ENCODE data around the gene MYDGF. TPM values are rescaled to one million over a fixed set of nuclear protein-coding genes. Genes with fewer than 3 reads are reported as not detected.

The MYDGF gene
- total and polyA plus RNA-seq, 2 of the 13 experiments (the other 11 are each of a cell fraction or from before 2014, with no cell fraction given): 116 to 198 TPM

DNA sequence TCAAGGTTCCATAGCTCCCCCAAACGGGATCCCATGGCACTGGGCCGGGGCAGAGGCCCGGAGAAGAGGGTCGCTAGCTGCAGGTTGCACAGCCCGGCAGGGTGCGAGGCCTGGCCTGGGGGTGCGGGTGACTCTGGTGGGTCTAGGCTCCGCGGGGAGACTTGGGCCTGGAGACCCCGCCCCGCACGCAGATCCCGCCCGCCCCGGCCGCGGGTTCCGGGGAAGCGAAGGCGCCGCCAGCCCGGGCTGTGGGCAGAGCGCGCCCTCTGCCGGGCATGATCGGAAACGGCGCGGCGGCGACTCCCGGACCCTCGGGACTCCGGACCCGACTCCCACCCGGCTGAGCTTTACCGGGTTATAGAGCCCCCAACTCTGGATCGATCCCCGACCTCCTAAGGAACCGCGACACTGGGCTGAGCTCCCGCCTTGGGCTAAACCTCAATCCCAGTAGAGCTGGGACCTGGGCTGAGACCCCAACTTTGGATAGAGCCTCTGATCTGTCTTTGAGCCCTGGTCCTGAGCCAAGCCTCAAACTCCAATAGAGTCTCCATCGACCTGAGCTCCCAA lies 33.9 kb downstream of the MYDGF start (continued):
- TF ChIP-seq ZNF383 (CRISPR knock-in tag; IDR thresholded peaks at IDR 0.05; ENCODE audit: borderline replicate concordance): no peak
- TF ChIP-seq ZNF576 (CRISPR knock-in tag; IDR thresholded peaks at IDR 0.05): no peak
- TF ChIP-seq CREB1 (IDR thresholded peaks at IDR 0.05): no peak
- no peak for TF ChIP-seq CREB1 (CRISPR knock-in tag; IDR thresholded peaks at IDR 0.05)
- TF ChIP-seq SATB2 (CRISPR knock-in tag; IDR thresholded peaks at IDR 0.05): peak; percentile 47; the same call in 1 of the 2 replicates
- TF ChIP-seq, protein P1, sequence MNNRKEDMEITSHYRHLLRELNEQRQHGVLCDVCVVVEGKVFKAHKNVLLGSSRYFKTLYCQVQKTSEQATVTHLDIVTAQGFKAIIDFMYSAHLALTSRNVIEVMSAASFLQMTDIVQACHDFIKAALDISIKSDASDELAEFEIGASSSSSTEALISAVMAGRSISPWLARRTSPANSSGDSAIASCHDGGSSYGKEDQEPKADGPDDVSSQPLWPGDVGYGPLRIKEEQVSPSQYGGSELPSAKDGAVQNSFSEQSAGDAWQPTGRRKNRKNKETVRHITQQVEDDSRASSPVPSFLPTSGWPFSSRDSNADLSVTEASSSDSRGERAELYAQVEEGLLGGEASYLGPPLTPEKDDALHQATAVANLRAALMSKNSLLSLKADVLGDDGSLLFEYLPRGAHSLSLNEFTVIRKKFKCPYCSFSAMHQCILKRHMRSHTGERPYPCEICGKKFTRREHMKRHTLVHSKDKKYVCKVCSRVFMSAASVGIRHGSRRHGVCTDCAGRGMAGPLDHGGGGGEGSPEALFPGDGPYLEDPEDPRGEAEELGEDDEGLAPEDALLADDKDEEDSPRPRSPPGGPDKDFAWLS (CRISPR knock-in tag; IDR thresholded peaks at IDR 0.05; ENCODE audit: borderline replicate concordance): no peak
- TF ChIP-seq CENPX (CRISPR knock-in tag; IDR thresholded peaks at IDR 0.05): no peak
- no peak; the same call in 1 of the 2 replicates for TF ChIP-seq HNF4A (CRISPR knock-in tag; IDR thresholded peaks at IDR 0.05)
- TF ChIP-seq, protein P2, sequence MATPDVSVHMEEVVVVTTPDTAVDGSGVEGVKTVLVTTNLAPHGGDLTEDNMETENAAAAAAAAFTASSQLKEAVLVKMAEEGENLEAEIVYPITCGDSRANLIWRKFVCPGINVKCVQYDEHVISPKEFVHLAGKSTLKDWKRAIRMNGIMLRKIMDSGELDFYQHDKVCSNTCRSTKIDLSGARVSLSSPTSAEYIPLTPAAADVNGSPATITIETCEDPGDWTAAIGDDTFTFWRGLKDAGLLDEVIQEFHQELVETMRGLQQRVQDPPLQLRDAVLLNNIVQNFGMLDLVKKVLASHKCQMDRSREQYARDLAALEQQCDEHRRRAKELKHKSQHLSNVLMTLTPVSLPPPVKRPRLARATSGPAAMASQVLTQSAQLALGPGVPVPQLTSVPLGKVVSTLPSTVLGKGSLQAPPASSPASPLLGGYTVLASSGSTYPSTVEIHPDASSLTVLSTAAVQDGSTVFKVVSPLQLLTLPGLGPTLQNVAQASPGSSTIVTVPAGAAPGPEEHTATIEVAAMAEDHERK (CRISPR knock-in tag; IDR thresholded peaks at IDR 0.05; ENCODE audit: low read depth): no peak
- TF ChIP-seq TRAFD1 (CRISPR knock-in tag; IDR thresholded peaks at IDR 0.05; ENCODE audit: borderline replicate concordance): no peak
- TF ChIP-seq, protein P3, sequence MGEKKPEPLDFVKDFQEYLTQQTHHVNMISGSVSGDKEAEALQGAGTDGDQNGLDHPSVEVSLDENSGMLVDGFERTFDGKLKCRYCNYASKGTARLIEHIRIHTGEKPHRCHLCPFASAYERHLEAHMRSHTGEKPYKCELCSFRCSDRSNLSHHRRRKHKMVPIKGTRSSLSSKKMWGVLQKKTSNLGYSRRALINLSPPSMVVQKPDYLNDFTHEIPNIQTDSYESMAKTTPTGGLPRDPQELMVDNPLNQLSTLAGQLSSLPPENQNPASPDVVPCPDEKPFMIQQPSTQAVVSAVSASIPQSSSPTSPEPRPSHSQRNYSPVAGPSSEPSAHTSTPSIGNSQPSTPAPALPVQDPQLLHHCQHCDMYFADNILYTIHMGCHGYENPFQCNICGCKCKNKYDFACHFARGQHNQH (CRISPR knock-in tag; IDR thresholded peaks at IDR 0.05): no peak
- peak; percentile 61 for TF ChIP-seq ZFY (CRISPR knock-in tag; IDR thresholded peaks at IDR 0.05)
- TF ChIP-seq PHB2 (IDR thresholded peaks at IDR 0.05; ENCODE audit: partially characterized antibody): no peak
- TF ChIP-seq ZNF446 (CRISPR knock-in tag; IDR thresholded peaks at IDR 0.05): no peak
- TF ChIP-seq, protein P4, sequence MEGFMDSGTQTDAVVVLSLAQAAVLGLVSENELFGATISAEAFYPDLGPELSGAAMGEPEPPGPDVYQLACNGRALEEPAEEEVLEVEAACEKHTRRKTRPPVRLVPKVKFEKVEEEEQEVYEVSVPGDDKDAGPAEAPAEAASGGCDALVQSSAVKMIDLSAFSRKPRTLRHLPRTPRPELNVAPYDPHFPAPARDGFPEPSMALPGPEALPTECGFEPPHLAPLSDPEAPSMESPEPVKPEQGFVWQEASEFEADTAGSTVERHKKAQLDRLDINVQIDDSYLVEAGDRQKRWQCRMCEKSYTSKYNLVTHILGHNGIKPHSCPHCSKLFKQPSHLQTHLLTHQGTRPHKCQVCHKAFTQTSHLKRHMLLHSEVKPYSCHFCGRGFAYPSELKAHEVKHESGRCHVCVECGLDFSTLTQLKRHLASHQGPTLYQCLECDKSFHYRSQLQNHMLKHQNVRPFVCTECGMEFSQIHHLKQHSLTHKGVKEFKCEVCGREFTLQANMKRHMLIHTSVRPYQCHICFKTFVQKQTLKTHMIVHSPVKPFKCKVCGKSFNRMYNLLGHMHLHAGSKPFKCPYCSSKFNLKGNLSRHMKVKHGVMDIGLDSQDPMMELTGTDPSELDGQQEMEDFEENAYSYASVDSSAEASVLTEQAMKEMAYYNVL (CRISPR knock-in tag; IDR thresholded peaks at IDR 0.05; ENCODE audit: borderline replicate concordance): no peak
- TF ChIP-seq, protein P5, sequence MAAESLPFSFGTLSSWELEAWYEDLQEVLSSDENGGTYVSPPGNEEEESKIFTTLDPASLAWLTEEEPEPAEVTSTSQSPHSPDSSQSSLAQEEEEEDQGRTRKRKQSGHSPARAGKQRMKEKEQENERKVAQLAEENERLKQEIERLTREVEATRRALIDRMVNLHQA (CRISPR knock-in tag; IDR thresholded peaks at IDR 0.05): no peak
- TF ChIP-seq CBFB (CRISPR knock-in tag; IDR thresholded peaks at IDR 0.05): no peak
- TF ChIP-seq HNRNPH1 (optimal IDR thresholded peaks at IDR 0.05; ENCODE audit: low read depth, low read length): no peak
- TF ChIP-seq SIN3A (IDR thresholded peaks at IDR 0.05; ENCODE audit: borderline replicate concordance, low read depth, low read length): no peak
- TF ChIP-seq REPIN1 (CRISPR knock-in tag; IDR thresholded peaks at IDR 0.05; ENCODE audit: borderline replicate concordance, low read depth): no peak

Data from HepG2 (cell line).